Ovary (tissue), 9 donors: ENCODE measurements around the gene LDLRAD4. TPM values are rescaled to one million over a fixed set of nuclear protein-coding genes. Genes with fewer than 3 reads are reported as not detected.

Experiments used
- DNase-seq, 5 donors: peaks; one replicate each; pipeline ENCODE4 v3.0.0-alpha.2; 2019 to 2020
- H3K27ac ChIP-seq, 2 donors: fragments of 200-600 bp; one replicate each; pipeline versions ENCODE4 v1.5.1 to v1.8.0; 2019 to 2022
- H3K27me3 ChIP-seq: fragments of 200-600 bp; one replicate; pipeline ENCODE4 v1.8.0; 2022
- H3K36me3 ChIP-seq: fragments of 200-600 bp; sonication (generic); one replicate; pipeline ENCODE4 v1.5.1; 2019
- H3K4me1 ChIP-seq: one replicate; pipeline ENCODE4 v1.8.1; 2013; ENCODE audit warnings: mild to moderate bottlenecking, moderate library complexity; ENCODE audit not compliant: insufficient read depth
- H3K4me3 ChIP-seq: fragments of 200-600 bp; sonication (generic); one replicate; pipeline ENCODE4 v1.5.1; 2017
- H3K9me3 ChIP-seq, 2 donors: fragments of 200-600 bp in 1 of 2; sonication (generic) in 1 of 2; one replicate each; pipeline versions ENCODE4 v1.5.1 to v1.8.1; 2013 to 2019; ENCODE audit warnings: mild to moderate bottlenecking in 1 of 2, moderate library complexity in 1 of 2
- CTCF ChIP-seq, 3 donors: fragments of 450-650 bp in 2 of 3; fragments of 200-600 bp in 1 of 3; IDR thresholded peaks; one replicate each; pipeline versions ENCODE4 v1.5.1 to v1.8.0; 2016 to 2022; ENCODE audit warnings: antibody characterized with exemption in 3 of 3, mild to moderate bottlenecking in 1 of 3
- EP300 ChIP-seq: sonication (generic); formaldehyde crosslinking; IDR thresholded peaks from one replicate; pipeline ENCODE4 v1.6.1; 2017; ENCODE audit warnings: antibody characterized with exemption
- POLR2A ChIP-seq: fragments of 450-650 bp; IDR thresholded peaks from one replicate; pipeline ENCODE4 v1.6.1; 2017; ENCODE audit warnings: antibody characterized with exemption, mild to moderate bottlenecking, moderate library complexity
- WGBS, 3 donors: extraction: QIAGEN DNeasy Blood & Tissue Kit in 1 of 3; methylation state at CpG; one replicate each; pipeline versions ENCODE4 v1.1.5 to v1.1.7; 2013 to 2017; 5-methylcytosine and 5-hydroxymethylcytosine counted together
- intact Hi-C, 4 donors: fragments of 100-400 bp; cut with DNase I; formaldehyde crosslinking; loops; one replicate each; pipeline versions ENCODE4 v1.11.0 to v1.15.1; 2022 to 2023
- polyA plus RNA-seq, 2 donors: library from polyadenylated mRNA; stranded (reverse); fragments of 200-250 nt in 1 of 2; fragments of 350-450 nt in 1 of 2; fragmentation: Illumina TruSeq in 1 of 2; extraction: RNeasy Lipid Tissue Mini Kit (QIAGEN cat#74804) in 1 of 2; gene quantifications; one replicate each; pipeline ENCODE4 v1.2.3, GENCODE V29; 2013 to 2014
- total RNA-seq, 7 donors: library from RNA; depleted of rRNA in 2 of 7; stranded (reverse); fragments of >200 nt in 2 of 7; fragmentation: NEBNext Ultra II Directional in 3 of 7; extraction: Animal tissue kit (Norgen Biotek cat#: 25700) in 3 of 7; gene quantifications; one replicate each; pipeline versions ENCODE4 v1.1.0 to v1.2.4, GENCODE V29; 2016 to 2023
- donor health status: DM: no; HTN: no; CAD: no; lungs with moderate emphysema.
- donor health status: DM: no; HTN: no; CAD: no.
- donor health status: Bipolar disorder and iron deficiency.
- donor health status: DM: yes; HTN: yes; CAD: no.
- donor health status: DM: no; HTN: no; CAD: no.
- donor health status: DM: yes; HTN: yes; CAD: no.

The LDLRAD4 gene
- total and polyA plus RNA-seq, 9 donors: 2.3 to 31.6 (median 8.3) TPM

- no peak for DNase-seq
- 75 to 91% (median 77%) methylated on average over 4 of the region's 4 CpGs for WGBS, 3 donors
- TF ChIP-seq CTCF (IDR thresholded peaks at IDR 0.05): no peak
- TF ChIP-seq POLR2A: no peak
- TF ChIP-seq EP300: no peak
- intact Hi-C loops: no loop called here
- Histone ChIP-seq H3K27me3 (no peaks in the 10 kb centered on the region), H3K4me3 (no peak overlapping the region), H3K9me3 (no peaks in the 10 kb centered on the region), H3K27ac (no peak overlapping the region), H3K36me3 (no peaks in the 10 kb centered on the region), H3K4me1 (no peaks in the 10 kb centered on the region)
These were observed 299.8 kb downstream of the LDLRAD4 start for GRCh38 chr18:13518382-13518781.

- no peaks in the 10 kb centered on the region for H3K9me3 ChIP-seq
- no peaks in the 10 kb centered on the region for H3K27me3 ChIP-seq
- no peaks in the 10 kb centered on the region for H3K4me1 ChIP-seq
- TF ChIP-seq POLR2A (no peak), EP300 (peak; percentile 13), CTCF (IDR thresholded peaks at IDR 0.05) (no peak)
- DNase-seq: no peak
- 75 to 84% (median 77%) methylated on average over 6 of the region's 6 CpGs for whole genome bisulfite sequencing, 3 donors
- H3K27ac ChIP-seq: no peak overlapping the region
- H3K36me3 ChIP-seq: no peaks in the 10 kb centered on the region
- intact Hi-C loops: no loop called here
- no peak overlapping the region for H3K4me3 ChIP-seq
These were observed 301.7 kb downstream of the LDLRAD4 start for GRCh38 chr18:13520306-13520705.

GRCh38 chr18:13520741-13521140 lies 302.2 kb downstream of the LDLRAD4 start:
- 79 to 89% (median 89%) methylated on average over 5 of the region's 5 CpGs for WGBS, 3 donors
- no peak for DNase-seq
- Histone ChIP-seq H3K4me3 (no peak overlapping the region), H3K27me3 (no peaks in the 10 kb centered on the region), H3K9me3 (no peaks in the 10 kb centered on the region), H3K36me3 (no peaks in the 10 kb centered on the region), H3K27ac (no peak overlapping the region), H3K4me1 (no peaks in the 10 kb centered on the region)
- TF ChIP-seq CTCF (IDR thresholded peaks at IDR 0.05): no peak
- no peak for TF ChIP-seq POLR2A
- TF ChIP-seq EP300: no peak
- intact Hi-C loops: no loop called here

- no peaks in the 10 kb centered on the region for H3K27me3 ChIP-seq
- H3K27ac ChIP-seq: no peak overlapping the region
- TF ChIP-seq EP300: no peak
- TF ChIP-seq POLR2A: no peak
- TF ChIP-seq CTCF (IDR thresholded peaks at IDR 0.05): no peak
- 87 to 93% (median 90%) methylated on average over 4 of the region's 4 CpGs for WGBS, 3 donors
- no peak overlapping the region for H3K4me3 ChIP-seq
- H3K36me3 ChIP-seq: no peaks in the 10 kb centered on the region
- intact Hi-C loops: no loop called here
- H3K4me1 ChIP-seq: no peaks in the 10 kb centered on the region
- no peaks in the 10 kb centered on the region for H3K9me3 ChIP-seq
- DNase-seq: no peak
These were observed 302.9 kb downstream of the LDLRAD4 start for GRCh38 chr18:13521418-13521817.

GRCh38 chr18:13522256-13522655 lies 303.7 kb downstream of the LDLRAD4 start:
- Histone ChIP-seq H3K36me3 (no peaks in the 10 kb centered on the region), H3K27ac (no peak overlapping the region), H3K4me1 (no peaks in the 10 kb centered on the region), H3K27me3 (no peaks in the 10 kb centered on the region), H3K4me3 (no peak overlapping the region), H3K9me3 (no peaks in the 10 kb centered on the region)
- intact Hi-C loops: no loop called here
- WGBS, 3 donors: 59 to 83% (median 68%) methylated on average over 2 of the region's 2 CpGs
- TF ChIP-seq EP300 (no peak), CTCF (IDR thresholded peaks at IDR 0.05) (no peak), POLR2A (no peak)
- no peak for DNase-seq
